DOHH2 (cell line): Measurements from ENCODE around the gene GPR141.

ENCODE experiments used
- CTCF ChIP-seq: fragments of 200-600 bp; sonication (generic); IDR thresholded peaks from one replicate; pipeline ENCODE4 v1.5.1; 2014; ENCODE audit warnings: antibody characterized with exemption, mild to moderate bottlenecking, low read depth, low read length; ENCODE audit not compliant: poor library complexity, severe bottlenecking
- EZH2phosphoT487 ChIP-seq: fragments of 200-600 bp; sonication (generic); IDR thresholded peaks from 2 replicates; pipeline ENCODE4 v1.6.1; 2017; ENCODE audit warnings: borderline replicate concordance, mild to moderate bottlenecking, antibody characterized with exemption, low read length, moderate library complexity, mixed read lengths

- TF ChIP-seq CTCF (no peak), EZH2phosphoT487 (no peak)
These were observed 86.2 kb downstream of the GPR141 start for GRCh38 chr7:37769726-37770125.
